NCI-H1092 (cell line): ENCODE results near the gene NAA40.

Experiments used
- DNase-seq: peaks from one replicate; lab custom pipeline; 2025; lab: John Stamatoyannopoulos, UW

NAA40 gene

GRCh38 chr11:63913866-63914830 lies 24.7 kb upstream of the NAA40 start:
- no peak for DNase-seq

GRCh38 chr11:63914896-63915691 lies 23.7 kb upstream of the NAA40 start:
- no peak for DNase-seq

GRCh38 chr11:63915961-63916836 lies 22.6 kb upstream of the NAA40 start:
- DNase-seq = peak; percentile 59

GRCh38 chr11:63916837-63917691 lies 21.7 kb upstream of the NAA40 start, which contains the start of gene RCOR2:
RCOR2 (minus strand) TSS chr11:63917164; CDS start chr11:63916456, 708 bp downstream.
- DNase-seq = peak; percentile 89

GRCh38 chr11:63917692-63918506 lies 20.9 kb upstream of the NAA40 start:
- DNase-seq = peak; percentile 81

- DNase-seq = no peak
These were observed 20.2 kb upstream of the NAA40 start for GRCh38 chr11:63918507-63919191.

- no peak for DNase-seq
These were observed 19.3 kb upstream of the NAA40 start for GRCh38 chr11:63919267-63920125.

- DNase-seq = no peak
These were observed 18.5 kb upstream of the NAA40 start for GRCh38 chr11:63920126-63920938.

GRCh38 chr11:63920939-63921417 lies 17.8 kb upstream of the NAA40 start:
- DNase-seq = no peak

GRCh38 chr11:63922673-63923192 lies 16.1 kb upstream of the NAA40 start:
- no peak for DNase-seq

- DNase-seq = no peak
These were observed 15.5 kb upstream of the NAA40 start for GRCh38 chr11:63923319-63923718.

GRCh38 chr11:63929616-63930015 lies 9.2 kb upstream of the NAA40 start:
- no peak for DNase-seq

GRCh38 chr11:63931045-63931444 lies 7.8 kb upstream of the NAA40 start:
- no peak for DNase-seq

- no peak for DNase-seq
These were observed 6.9 kb upstream of the NAA40 start for GRCh38 chr11:63931876-63932275.

GRCh38 chr11:63933459-63933858 lies 5.3 kb upstream of the NAA40 start:
- DNase-seq = no peak

GRCh38 chr11:63937713-63938478 lies 906 bp upstream of the NAA40 start:
- DNase-seq = peak; percentile 47
